SK-N-MC (cell line): Measurements from ENCODE around the gene TCEAL1.

ENCODE experiments used
- EZH2 ChIP-seq: fragments of 200-600 bp; sonication (generic); IDR thresholded peaks from one replicate; pipeline ENCODE4 v1.6.1; 2017; ENCODE audit warnings: antibody characterized with exemption
- FOXP2 ChIP-seq: optimal IDR thresholded peaks from 2 replicates; pipeline ENCODE3; 2011; ENCODE audit warnings: mild to moderate bottlenecking, moderate library complexity; ENCODE audit not compliant: insufficient read depth; ENCODE audit errors: extremely low read length, control extremely low read depth
- POLR2AphosphoS5 ChIP-seq: IDR thresholded peaks from 2 replicates; pipeline ENCODE4 v1.6.1; 2012; ENCODE audit warnings: mild to moderate bottlenecking, low read depth, low read length, borderline replicate concordance

- TF ChIP-seq EZH2, result no peak
- no peak for TF ChIP-seq FOXP2
- no peak for TF ChIP-seq POLR2AphosphoS5
Measured at GRCh38 chrX:103669745-103670144, 41.0 kb downstream of the TCEAL1 start.
